GM12801 (cell line): Measurements from ENCODE around the gene DPP7.

Source experiments
- TF ChIP-seq, protein P1 (sequence below): IDR thresholded peaks from one replicate; pipeline ENCODE4 v1.5.1; 2011; ENCODE audit warnings: control low read depth; ENCODE audit not compliant: insufficient read length; ENCODE audit errors: extremely low read depth

DPP7 gene

GRCh38 chr9:137123468-137123837 lies 8.9 kb upstream of the DPP7 start:
- TF ChIP-seq, protein P1, sequence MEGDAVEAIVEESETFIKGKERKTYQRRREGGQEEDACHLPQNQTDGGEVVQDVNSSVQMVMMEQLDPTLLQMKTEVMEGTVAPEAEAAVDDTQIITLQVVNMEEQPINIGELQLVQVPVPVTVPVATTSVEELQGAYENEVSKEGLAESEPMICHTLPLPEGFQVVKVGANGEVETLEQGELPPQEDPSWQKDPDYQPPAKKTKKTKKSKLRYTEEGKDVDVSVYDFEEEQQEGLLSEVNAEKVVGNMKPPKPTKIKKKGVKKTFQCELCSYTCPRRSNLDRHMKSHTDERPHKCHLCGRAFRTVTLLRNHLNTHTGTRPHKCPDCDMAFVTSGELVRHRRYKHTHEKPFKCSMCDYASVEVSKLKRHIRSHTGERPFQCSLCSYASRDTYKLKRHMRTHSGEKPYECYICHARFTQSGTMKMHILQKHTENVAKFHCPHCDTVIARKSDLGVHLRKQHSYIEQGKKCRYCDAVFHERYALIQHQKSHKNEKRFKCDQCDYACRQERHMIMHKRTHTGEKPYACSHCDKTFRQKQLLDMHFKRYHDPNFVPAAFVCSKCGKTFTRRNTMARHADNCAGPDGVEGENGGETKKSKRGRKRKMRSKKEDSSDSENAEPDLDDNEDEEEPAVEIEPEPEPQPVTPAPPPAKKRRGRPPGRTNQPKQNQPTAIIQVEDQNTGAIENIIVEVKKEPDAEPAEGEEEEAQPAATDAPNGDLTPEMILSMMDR, result no peak

DNA sequence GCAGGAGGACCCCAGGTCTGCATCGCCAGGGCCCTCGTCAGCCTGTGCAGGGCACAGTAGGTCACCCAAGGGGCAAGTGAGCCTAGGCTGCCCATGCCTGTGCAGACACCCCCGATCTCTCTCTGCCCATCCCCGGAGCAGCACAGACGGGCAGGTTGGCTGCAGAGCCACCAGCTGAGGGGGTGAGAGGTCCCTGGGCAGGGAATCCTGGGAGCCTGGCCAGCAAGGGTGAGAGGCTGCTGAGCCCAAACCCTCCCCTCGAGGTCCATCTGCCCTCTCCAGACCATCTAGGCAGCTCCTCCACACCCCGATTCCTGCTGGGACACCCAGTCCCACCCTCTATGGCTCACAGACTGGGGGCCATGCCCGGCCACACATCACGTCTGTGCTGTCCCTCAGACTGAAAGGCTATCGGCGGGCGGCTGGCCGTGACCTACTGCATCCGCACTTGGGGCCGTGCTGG lies 2.8 kb upstream of the DPP7 start:
- TF ChIP-seq, protein P1, result no peak

GRCh38 chr9:137116728-137117127 lies 2.2 kb upstream of the DPP7 start:
- TF ChIP-seq, protein P1, result no peak

DNA sequence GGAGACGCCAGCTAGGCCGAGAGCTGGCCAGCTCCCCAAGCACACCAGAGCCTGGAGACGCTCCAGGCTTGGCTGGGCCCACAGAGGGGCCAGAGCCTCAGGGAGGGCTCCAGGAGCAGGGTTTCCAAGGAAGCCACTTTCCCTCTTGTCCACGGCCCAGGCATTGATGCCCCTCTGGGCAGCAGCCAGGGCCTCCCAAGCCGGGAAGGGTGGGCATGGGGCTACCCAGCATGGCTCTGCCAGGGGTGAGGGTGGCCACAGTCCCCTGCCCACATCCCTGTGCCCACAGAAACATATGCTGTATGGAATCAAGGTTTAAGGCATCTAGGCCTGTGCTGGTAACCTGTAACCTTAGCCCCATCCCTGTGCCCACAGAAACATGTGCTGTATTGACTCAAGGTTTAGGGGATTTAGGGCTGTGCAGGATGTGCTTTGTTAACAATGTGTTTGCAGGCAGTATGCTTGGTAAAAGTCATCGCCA lies 1.5 kb upstream of the DPP7 start:
- TF ChIP-seq, protein P1, result no peak

- TF ChIP-seq, protein P1, result no peak
Observed at GRCh38 chr9:137115394-137116026, 977 bp upstream of the DPP7 start.

DNA sequence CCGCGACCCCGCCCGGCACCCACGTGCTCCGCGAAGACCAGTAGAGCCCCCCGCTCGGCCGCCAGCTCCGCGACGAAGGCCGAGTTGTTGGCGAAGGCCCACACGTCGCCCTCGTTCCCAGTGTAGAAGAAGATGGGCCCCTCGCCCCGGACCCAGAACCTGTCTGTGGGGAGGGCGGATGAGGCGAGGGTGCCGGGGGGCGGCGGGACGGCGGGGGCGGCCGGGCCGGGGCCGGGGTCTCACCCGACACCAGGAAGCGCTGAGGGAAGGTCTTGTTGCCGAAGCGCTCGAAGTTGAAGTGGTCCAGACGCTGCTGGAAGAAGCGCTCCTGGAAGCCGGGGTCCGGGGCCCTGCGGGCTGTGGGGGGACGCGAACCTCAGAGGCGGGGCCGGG lies 317 bp downstream of the DPP7 start:
- TF ChIP-seq, protein P1, result no peak

DNA sequence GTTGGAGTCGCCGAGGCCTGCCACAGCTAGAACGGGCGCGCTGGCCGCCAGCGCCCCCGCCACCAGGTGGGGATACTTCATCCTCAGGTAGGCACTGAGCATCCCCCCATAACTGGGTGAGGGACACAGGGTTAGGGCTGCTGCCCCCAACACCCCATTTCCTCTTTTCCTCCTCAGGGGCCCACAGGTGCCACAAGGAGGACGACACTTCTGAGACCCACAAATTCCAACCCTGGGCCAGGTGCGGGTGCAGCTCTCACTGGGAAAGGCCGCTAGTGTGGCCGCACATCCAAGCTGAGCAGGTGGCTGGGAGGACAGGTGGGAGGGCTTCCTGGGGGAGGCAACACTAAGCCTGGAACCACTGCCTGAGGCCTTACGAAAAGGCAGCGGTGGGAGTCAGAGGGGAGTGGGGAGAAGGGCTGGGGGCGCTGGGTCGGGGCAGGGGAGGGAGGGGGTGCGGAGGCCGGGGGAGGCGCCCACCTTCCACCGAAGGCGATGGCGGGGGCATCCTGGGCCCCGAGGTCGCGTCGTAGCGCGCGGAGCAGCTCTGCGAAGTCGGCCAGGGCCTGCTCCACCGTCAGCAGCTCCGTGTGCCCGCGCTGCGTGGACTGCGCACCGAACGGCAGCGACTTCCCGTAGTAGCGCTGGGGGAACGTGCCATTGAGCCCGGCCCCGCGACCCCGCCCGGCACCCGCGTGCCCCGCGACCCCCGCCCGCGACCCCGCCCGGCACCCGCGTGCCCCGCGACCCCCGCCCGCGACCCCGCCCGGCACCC lies 961 bp downstream of the DPP7 start:
- TF ChIP-seq, protein P1, result no peak
